Measurements from ENCODE around the gene RAB14.

Gene RAB14

DNA sequence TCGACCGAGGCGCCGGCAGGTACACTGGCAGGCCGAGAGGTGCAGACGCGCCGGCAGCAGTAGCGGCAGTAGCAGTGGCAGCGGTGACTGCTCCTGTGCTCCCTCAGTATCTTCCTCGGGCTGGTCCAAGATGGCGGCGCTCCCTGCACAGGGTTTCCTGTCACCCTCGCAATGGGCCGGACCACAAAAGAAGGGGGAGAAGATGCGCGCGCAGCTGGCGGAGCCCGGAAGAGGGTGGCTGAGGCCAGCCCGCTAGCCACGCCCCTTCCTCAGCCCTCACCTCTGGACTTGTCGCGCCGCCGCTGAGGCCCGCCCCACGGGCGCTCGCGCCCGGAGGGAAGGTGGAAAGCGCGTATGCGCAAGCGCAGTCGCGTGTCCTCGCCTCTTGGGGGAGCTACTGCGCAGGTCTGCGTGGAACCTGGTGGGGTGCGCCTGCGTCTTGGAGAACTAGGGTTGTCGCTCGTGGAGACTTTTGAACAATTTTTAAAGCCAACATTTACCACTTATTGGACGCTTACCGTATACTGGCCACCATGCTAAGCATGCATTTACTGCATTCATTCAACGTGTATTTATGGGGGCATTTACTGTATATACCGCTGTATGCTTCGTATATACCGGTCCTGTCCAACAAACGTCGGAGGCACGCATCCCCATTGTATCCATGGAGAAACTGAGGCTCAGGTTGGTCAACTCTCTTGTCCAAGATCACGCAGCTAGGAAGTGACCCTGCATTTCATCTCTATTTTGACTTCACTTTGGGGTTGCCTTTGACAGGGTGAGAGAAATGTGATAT, at the start of gene RAB14:
TSS of gene RAB14 (minus strand) at position 132 of the 796 bp plus-strand sequence. CDS start 8,457 bp downstream, outside the sequence.
- peak; percentile 100 for DNase-seq (ENCODE audit: low read depth in 2 of 2)

DNA sequence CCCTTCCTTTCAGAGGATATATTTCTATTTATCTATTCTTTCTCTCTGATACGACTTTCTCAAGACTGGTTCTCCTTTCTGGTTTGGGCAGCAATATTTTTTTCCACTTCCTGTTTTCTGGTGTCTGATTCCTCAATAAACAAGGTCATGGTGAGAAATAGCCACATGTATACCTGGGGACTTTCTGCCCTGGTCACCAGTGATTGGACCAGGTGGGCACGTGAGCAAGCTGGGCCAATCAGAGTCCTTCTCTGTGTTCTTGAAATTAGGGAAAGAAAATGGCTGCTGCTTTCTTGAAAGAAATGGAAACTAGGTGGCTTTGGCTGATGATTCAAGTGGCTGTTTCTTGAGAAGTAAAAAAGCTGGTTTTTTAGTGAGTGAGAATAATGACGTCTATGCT, 47.9 kb upstream of the RAB14 start:
- DNase-seq (ENCODE audit: low read depth in 2 of 2) = no peak

DNA sequence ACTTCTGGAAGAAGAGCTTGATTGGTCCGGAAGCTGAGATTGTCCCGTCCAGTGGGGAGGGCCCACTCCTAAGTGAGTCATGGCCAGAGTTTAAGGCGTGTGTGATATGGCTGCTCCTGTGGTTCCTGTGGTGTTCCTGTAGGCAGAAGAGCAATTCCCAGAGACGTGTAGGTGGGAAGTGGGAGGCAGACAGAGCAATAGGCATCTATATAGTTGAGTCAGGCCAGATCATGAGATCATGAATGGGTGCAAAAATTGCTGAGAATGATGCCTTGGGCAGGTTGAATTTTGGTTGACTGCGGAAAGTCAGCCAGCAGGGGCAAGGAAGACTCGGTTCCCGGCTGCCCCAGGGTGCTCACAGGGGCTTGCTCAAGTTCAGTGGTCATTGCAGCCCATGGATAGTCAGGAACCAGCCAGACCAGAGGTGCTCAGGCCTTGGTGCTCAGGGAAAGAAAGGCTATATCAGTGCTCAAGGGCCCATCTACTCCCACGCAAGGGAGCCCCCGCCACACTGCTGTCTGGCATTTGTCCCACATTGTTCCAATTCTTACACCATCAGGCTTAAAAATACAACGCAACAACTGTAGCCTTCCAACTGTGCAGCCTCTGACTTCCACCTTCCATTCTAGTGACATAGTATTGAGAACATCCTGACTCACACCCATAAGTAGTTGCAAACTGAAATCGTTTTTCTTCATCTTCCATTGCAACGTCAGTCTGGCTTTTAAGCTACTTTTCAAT, 45.3 kb upstream of the RAB14 start:
- DNase-seq (ENCODE audit: low read depth in 2 of 2) = no peak

DNA sequence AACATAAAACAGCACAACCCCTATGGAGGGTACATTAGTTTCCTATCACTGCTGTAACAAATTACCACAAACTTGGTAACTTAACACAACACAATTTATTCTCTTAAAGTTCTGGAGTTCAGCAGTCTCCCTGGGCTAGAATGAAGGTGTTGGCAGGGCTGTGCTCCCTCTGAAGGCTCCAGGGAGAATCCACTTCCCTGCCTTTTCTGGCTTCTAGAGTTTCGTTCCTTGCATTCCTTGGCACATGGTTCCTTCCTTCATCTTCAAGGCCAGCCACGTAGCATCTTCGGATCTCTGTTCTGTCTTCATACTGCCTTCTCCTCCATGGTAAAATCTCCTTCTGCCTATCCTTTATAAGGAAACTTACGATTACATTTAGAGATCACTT, 41.3 kb upstream of the RAB14 start:
- DNase-seq (ENCODE audit: low read depth in 2 of 2) = no peak

DNA sequence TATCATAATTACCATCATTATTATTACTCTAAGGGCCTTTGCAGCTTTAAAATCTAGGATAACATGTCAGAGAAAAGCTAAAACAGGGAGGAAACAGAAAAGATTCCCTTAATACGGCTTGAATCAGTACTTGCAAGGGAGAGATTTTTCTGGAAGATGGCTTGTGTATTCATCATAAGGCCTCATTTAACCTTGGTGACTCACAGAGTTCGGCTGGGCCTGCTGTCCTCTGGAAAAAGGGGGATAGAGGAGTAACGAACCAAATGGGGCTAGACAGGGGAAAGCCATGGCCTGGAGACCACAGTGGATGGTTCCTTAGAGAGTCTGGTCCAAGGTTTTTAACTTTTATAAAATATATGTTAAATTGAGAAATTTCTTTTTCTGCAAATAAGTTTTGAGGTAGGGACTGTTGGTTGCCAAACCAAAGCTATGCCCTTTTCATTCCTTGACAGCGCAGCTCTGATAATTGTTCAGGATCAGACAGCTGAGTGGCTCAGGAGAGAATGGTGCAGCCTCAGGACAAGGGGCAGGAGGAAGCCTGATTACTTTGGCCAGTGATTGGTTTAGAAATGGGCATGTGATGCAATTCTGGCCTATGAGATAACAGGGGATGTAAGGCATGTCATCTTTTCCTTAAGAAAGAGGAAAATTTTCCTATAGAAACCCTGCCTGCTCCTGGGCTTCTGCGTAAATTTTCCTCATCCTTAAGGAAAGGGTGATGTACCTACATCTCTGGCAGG, 40.7 kb upstream of the RAB14 start:
- DNase-seq (ENCODE audit: low read depth in 2 of 2) = no peak

DNA sequence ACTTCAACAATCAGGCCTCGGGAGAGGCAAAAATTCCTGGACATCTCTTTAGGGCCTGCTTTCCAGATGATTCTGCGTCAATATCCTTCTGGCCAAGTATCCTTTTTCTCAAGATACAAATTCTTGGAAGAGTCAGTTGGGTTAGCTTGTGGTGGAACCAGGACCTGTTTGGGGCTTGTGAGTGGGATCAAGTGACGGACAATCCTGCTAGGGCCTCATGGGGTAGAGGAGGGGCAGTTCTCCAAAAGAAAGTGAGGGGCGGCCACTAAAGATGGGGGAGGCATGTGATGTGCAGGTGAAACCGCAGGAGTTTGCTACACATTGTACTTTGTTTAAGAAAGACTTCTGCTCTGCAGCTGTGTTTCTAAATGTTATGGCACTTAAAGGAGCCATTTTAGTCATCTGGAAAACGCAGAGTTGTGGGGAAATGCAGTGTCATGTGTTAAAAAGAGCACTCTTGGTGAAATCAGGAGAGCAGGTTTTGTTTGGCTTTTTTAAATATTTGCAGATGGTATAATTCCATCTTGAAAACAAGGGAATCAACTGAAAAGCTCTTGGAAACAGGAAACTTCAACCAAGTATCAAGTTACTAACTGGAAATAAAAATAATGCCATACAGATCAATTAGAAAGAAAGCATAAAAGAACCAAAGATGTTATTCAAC, 38.9 kb upstream of the RAB14 start:
- DNase-seq (ENCODE audit: low read depth in 2 of 2) = no peak

DNA sequence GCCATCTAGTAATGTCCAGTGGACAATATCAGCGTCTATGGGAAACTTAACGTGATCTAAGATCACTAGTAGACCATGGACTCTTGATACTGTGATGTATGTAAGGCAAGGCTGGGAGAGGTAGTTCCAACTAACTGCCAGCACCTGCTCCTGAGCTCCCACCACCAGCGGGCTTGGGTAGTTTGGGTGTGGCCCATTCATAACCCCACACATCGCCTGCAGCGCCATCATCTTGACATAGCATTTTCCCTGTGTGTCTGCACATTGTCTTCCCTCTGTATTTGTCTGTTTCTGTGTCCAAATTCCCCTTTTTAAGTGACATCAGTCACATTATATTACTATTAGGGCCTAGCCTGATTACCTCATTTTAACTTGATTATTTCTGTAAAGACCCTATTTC, 38.2 kb upstream of the RAB14 start:
- DNase-seq (ENCODE audit: low read depth in 2 of 2) = no peak

DNA sequence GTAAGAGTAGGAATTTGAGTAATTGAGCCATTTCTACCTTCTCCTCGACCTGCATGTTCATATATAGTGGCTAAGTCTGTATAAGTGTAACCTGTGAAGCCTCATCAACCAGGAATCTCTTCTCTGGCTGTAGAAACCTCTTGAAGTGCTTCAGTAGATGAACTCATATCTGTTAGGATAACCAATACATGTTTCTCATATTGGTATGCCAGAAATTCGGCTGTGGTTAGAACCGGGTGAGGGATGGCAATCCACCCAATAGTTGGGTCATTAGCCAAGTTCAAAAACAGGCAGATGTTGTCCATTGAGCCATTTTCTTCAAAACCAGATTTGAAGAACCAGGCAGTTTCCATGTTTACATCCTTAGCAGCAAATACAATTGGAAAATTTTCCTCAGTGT, 37.4 kb upstream of the RAB14 start:
- no peak for DNase-seq (ENCODE audit: low read depth in 2 of 2)

DNA sequence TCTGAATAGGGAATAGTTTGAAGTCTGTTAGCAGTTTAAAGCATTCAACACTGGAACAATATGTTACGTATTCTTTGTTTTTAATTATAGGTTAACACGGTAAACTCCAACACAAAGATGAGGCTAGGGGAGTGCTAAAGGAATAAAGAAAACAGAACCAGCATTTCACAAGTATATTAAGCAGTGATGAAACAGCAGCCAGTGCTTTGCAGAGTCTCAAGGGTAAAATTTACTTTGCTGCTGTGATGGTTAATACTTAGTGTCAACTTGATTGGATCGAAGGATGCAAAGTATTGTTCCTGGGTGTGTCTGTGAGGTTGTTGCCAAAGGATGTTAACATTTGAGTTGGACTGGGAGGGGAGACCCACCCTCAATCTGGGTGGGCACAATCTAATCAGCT, 36.2 kb upstream of the RAB14 start:
- DNase-seq (ENCODE audit: low read depth in 2 of 2) = no peak

DNA sequence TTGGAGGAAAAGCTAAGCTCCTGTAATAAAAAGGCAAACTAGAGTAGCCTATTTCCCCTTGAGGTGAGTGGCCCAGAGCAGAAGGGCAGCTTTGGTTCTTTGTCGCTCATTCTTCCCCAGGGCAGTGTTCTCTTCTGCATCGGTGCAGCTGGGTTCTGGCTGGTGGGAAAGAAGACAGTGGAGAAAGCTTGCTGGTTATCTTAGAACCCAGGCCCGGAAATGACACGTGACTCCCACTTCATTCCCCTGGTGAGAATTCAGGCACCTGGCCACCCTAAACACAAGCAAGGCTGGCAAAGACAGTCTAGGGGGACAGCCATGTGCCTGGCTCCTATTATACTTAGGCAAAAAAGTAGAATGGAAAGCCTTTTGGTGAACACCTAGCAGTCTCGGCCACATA, 33.8 kb upstream of the RAB14 start:
- no peak for DNase-seq (ENCODE audit: low read depth in 2 of 2)

DNA sequence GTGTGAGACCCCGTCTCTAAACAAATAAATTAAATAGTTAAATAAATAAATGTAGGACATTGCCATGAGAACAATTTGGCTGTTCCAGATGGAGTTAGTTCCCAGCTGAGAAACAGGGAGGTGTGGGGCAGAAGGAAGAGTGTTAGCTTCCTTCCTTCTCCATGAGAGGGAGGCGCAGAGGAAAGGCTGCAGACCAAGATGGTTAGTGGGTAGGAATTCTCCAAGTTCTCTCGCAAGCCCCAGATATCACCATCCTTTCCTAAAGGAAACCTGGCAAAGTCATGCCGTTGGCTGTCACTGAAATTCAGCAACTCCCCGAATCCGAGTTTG, 33.1 kb upstream of the RAB14 start:
- DNase-seq (ENCODE audit: low read depth in 2 of 2) = no peak

DNA sequence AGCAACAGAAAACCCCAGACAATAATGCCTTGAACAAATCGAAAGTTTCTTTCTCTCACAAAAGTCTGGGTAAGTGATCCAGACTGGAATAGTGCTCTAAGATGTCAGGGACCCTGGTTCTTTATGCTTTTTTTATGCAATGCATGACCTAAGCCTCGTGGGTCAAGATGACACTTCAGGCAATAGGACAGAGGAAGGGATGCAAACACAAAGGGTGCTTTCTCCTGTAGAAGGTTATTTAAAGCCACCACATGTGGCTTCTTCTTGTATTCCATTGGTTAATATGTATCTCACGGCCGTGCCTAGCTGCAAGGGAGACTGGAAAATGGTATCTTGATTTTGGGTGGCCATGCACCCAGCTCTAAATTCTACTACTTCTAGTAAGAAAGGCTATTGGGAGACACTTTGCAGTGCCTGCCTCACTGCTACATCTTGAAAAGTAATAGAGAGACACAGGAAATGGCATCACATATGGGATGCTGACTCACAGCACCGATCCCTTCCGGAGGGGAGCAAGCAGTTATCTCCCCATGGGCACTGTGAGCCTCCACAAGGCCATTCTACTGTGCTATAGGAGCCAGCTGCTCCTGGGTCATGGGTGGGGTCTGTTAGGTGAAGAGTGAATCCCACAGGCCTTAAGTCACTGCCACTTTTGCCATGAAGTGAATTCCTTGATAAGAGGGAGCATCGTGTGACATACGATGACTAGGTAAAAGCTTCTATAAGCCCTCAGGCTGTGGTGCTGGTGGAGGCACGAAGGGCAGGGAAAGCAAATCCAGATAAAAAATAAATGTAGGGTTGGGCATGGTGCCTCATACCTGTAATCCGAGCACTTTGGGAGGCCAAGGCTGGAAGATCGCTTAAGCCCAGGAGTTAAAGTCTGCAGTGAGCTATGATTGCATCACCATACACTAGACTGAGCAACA, 32.5 kb upstream of the RAB14 start:
- no peak for DNase-seq (ENCODE audit: low read depth in 2 of 2)

DNA sequence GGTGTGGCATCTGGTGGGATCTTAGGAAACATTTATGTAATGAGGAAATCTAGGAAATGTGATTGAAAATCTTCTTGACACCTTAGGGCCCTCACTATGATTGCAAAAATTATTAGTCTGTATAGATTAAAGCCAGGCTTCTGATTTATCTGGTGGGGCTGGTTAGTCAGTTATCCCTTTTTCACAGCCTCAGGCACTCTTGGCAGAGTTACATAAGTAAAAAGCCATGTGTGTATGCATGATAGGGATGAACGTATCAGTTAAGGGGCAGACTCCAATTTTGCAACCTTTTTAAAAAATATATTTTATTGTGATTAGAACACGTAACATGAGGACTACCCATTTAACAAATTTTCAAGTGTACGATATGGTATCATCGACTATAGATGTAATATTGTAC, 30.6 kb upstream of the RAB14 start:
- no peak for DNase-seq (ENCODE audit: low read depth in 2 of 2)

DNA sequence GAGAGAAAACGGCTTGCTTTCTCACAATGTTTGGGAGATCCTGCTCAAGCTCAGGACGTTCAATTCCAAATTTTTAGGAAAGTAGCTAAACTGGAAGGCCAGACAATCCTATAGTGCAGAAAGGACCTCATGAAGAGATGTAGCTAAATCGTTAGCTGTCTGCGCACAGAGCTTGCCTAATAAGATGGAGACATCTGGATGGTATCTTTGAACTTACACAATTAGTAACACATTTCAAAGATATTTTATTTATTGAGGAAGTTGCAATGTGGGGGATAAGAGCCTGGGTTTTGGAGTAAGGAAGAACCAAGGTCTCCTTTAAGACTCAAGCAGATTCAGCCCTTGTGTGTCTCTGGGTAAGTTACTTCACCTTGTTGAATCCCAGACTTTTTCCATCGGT, 28.6 kb upstream of the RAB14 start:
- no peak for DNase-seq (ENCODE audit: low read depth in 2 of 2)

DNA sequence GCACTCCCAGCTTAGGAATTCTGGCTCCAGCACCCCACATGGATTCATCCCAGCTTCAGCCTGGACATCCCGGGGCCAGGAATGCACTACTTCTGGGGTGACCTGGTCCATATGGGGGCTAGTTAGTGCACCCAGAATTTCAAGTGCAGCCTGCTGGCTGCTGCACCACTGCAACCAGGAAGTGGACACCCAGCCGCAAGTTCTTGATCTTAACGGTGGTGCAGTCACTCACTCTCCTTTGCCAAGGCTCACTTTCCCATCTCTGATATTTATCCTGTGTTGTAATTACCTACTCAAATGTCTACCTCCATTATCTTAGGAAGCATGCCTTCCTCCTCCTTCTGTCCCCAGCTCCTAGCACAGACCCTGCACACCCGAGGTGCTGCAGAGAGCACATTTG, 26.2 kb upstream of the RAB14 start:
- no peak for DNase-seq (ENCODE audit: low read depth in 2 of 2)

DNA sequence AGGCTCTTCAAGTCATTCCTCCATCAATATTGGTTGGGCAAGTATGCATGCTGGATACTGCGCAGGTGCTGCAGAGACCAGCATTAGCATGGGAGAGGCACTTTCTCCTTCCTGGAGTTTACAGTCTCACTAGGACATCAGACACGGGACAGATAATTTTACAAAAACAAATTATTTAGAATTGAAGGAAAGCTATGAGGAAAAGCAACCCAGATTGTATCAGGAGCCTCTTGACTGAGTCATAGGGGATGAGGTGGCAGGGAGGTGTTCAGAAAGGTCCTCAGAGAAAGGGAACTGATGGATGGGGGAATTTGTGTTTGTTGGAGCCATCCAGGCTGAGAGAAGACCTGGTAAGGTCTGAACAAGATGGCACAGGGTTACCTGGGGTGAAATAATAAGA, 24.5 kb upstream of the RAB14 start:
- DNase-seq (ENCODE audit: low read depth in 2 of 2) = no peak

DNA sequence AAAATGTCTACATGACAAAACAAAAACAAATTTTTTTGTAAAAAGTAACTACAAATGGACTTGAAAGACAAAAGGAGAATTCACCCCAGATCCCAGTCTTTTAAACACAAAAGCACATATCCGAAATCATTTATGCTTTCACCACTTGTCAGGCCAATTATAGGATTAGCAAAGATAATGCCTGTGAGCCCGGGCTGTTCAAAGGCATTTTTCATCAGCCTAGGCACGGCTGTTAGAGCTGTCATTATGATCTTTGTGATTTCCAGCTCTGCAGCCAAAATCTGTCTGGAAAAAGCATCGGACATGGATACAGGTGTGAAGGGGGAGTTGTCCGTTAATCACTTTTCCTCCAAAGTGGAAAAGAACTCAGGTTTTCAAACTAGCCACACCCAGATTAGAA, 23.6 kb upstream of the RAB14 start:
- DNase-seq (ENCODE audit: low read depth in 2 of 2) = no peak

DNA sequence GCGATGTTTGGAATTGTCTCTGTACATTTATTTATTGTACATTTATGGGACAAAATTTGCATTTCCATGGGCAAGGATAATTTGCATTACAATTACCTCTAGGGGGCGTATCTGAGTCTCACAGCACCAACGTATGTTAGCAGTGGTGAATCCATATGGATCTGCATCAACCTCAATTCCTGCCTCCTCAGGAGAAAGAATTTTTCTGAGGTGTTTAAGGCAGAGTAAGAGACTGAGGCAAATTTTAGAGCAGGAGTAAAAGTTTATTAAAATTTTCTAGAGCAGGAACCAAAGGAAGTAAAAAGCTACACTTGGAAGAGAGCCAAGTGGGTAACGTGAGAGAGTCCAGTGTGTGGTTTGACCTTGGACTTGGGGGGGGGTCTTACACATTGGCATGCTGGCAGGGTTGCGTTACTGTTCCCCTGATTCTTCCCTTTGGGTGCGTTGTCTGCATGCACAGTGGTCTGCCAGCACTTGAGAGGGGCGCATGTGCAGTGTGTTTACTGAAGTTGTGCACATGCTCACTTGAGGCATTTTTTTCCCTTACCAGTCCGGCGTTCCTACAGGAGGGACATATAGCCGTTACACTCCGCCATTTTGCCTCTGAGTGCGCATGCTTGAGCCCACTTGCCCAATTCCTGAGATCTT, 21.0 kb upstream of the RAB14 start:
- no peak for DNase-seq (ENCODE audit: low read depth in 2 of 2)

DNA sequence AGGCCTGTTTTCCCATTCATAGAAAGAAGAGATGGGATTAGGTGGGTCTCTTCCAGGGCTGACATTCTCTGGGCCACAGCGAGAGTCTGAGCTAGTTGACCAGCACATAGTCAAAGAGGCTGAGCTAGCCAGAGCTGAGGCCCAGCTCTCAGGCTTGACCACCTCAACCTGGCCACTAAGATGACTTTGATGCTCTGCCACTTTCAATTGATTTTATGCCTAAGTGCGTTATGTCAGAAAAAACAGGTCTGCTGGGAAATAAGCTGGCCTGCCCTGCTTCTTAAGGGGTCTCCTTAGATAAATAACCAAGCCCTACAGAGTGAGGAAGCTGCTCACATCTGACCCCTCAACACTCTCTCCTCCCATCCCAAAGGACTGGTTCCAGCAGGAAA, 20.0 kb upstream of the RAB14 start:
- no peak for DNase-seq (ENCODE audit: low read depth in 2 of 2)

DNA sequence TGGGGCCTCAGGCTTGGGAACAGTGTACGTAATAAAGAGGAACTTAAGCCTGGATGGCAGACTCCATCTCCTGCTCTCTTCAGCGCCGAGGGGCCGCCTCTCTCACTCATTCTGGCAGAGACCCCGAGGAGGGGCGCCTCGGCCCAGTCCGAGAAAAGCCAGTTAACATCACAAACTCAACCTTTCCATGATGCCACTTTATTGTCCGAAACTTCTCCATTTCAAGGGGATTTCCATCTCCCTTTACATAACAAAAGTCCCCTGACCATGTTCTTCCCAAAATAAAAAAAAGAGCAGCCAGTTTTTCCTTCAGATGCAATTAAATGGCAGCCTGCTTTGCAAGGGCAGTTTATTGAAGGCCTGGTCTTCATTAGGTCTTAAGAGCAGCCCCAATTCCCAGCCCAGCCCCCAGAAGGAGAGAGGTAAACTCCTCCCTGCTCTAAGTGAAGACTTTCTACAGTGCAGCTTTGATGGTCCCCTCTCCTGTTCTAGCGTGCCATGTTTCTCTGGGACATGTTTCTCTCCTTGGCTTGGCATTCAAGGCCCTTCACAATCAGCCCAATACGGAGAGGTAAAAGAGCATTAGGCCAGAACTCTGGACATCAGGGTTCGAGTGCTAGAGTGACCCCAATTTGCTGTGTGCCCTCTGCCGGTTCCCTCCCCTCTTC, 19.5 kb upstream of the RAB14 start:
- DNase-seq (ENCODE audit: low read depth in 2 of 2) = no peak
